ENCODE measurements around the gene PDCD2L.
A peak's percentile ranks its signal among the peaks of the same experiment; 100 is the strongest.
"Not testable (repeated sequence)": the region's sequence is repeated elsewhere in the genome, so short reads cannot be mapped to it uniquely, and the experiment has no call there.

The PDCD2L gene

GRCh38 chr19:34404109-34404909, at the start of gene PDCD2L:
PDCD2L (plus strand) TSS chr19:34404399; CDS start chr19:34404431, 32 bp downstream.
- peak; percentile 86 to 87 (median 87) for DNase-seq (ENCODE audit: low read depth in 3 of 3)

GRCh38 chr19:34355201-34355600, 49.0 kb upstream of the PDCD2L start:
- DNase-seq (ENCODE audit: low read depth in 3 of 3): no peak

GRCh38 chr19:34356875-34357274, 47.3 kb upstream of the PDCD2L start:
- no peak for DNase-seq (ENCODE audit: low read depth in 3 of 3)

GRCh38 chr19:34357431-34357830, 46.8 kb upstream of the PDCD2L start:
- no peak for DNase-seq (ENCODE audit: low read depth in 3 of 3)

GRCh38 chr19:34359140-34359953, 44.9 kb upstream of the PDCD2L start:
- peak; percentile 92 to 97 (median 93) for DNase-seq (ENCODE audit: low read depth in 3 of 3)

- no peak for DNase-seq (ENCODE audit: low read depth in 3 of 3)
Observed at GRCh38 chr19:34359954-34360315, 44.3 kb upstream of the PDCD2L start.

GRCh38 chr19:34360354-34360909, 43.8 kb upstream of the PDCD2L start:
- DNase-seq (ENCODE audit: low read depth in 3 of 3): no peak

GRCh38 chr19:34362679-34363069, 41.5 kb upstream of the PDCD2L start:
- DNase-seq (ENCODE audit: low read depth in 3 of 3): no peak

- no peak for DNase-seq (ENCODE audit: low read depth in 3 of 3)
Observed at GRCh38 chr19:34363094-34363493, 41.1 kb upstream of the PDCD2L start.

- DNase-seq (ENCODE audit: low read depth in 3 of 3): no peak
Observed at GRCh38 chr19:34363930-34364329, 40.3 kb upstream of the PDCD2L start.

GRCh38 chr19:34364462-34364829, 39.8 kb upstream of the PDCD2L start:
- no peak for DNase-seq (ENCODE audit: low read depth in 3 of 3)

GRCh38 chr19:34364830-34365462, 39.3 kb upstream of the PDCD2L start, which contains the start of gene GPI:
GPI (plus strand) TSS chr19:34365196; CDS start chr19:34365267, 71 bp downstream.
- DNase-seq (ENCODE audit: low read depth in 3 of 3): peak; percentile 48 to 60 (median 58)

GRCh38 chr19:34365463-34366401, 38.5 kb upstream of the PDCD2L start:
- no peak for DNase-seq (ENCODE audit: low read depth in 3 of 3)

- DNase-seq (ENCODE audit: low read depth in 3 of 3): no peak
Observed at GRCh38 chr19:34366738-34367623, 37.2 kb upstream of the PDCD2L start.

GRCh38 chr19:34367624-34367957, 36.6 kb upstream of the PDCD2L start:
- DNase-seq (ENCODE audit: low read depth in 3 of 3): no peak

- DNase-seq (ENCODE audit: low read depth in 3 of 3): no peak
Observed at GRCh38 chr19:34368338-34368737, 35.9 kb upstream of the PDCD2L start.

- not testable (repeated sequence) for DNase-seq (ENCODE audit: low read depth in 3 of 3)
Observed at GRCh38 chr19:34369166-34369565, 35.0 kb upstream of the PDCD2L start.

GRCh38 chr19:34370117-34370516, 34.1 kb upstream of the PDCD2L start:
- DNase-seq (ENCODE audit: low read depth in 3 of 3): no peak

GRCh38 chr19:34370983-34371382, 33.2 kb upstream of the PDCD2L start:
- no peak for DNase-seq (ENCODE audit: low read depth in 3 of 3)

Measured in stimulated activated CD4-positive, alpha-beta T cell treated with anti-CD3 and anti-CD28 coated beads, TNF-alpha, amount 100 ng/mL, for 4 hours (primary cell).